Tibial nerve (tissue), 3 donors: ENCODE measurements around the gene COL9A3.

Source experiments
- CTCF ChIP-seq, 5 experiments: fragments of 200-600 bp in 3 of 5; fragments of 450-650 bp in 2 of 5; sonication (generic) in 3 of 5; IDR thresholded peaks; one replicate each; pipeline ENCODE4 v1.5.1; 2016 to 2019; ENCODE audit warnings: antibody characterized with exemption in 5 of 5, mild to moderate bottlenecking in 3 of 5, moderate library complexity in 2 of 5
- POLR2A ChIP-seq, 2 donors: fragments of 450-650 bp; IDR thresholded peaks; one replicate each; pipeline ENCODE4 v1.6.1; 2017; ENCODE audit warnings: antibody characterized with exemption in 2 of 2, mild to moderate bottlenecking in 2 of 2, moderate library complexity in 2 of 2

GRCh38 chr20:62776035-62776691 is 40.7 kb upstream of the COL9A3 start:
- TF ChIP-seq CTCF (IDR thresholded peaks at IDR 0.05) (no peak), POLR2A (IDR thresholded peaks at IDR 0.05) (no peak)
